HFFc6 (cell line): ENCODE data around the gene GGA1. TPM values are rescaled to one million over a fixed set of nuclear protein-coding genes. Genes with fewer than 3 reads are reported as not detected.
A peak's percentile ranks its signal among the peaks of the same experiment; 100 is the strongest.

Experiments used
- DNase-seq: peaks from one replicate; pipeline ENCODE4 v3.0.0-alpha.2; 2018
- H3K27ac Mint-ChIP-seq: 2 replicates; pipeline ENCODE4 v1.8.0; 2020; ENCODE audit warnings: mild to moderate bottlenecking, mixed read lengths
- H3K27me3 Mint-ChIP-seq: 2 replicates; pipeline ENCODE4 v1.8.0; 2021; ENCODE audit warnings: mild to moderate bottlenecking, moderate library complexity, mixed read lengths; ENCODE audit not compliant: insufficient read depth
- H3K36me3 Mint-ChIP-seq: 2 replicates; pipeline ENCODE4 v1.8.0; 2021; ENCODE audit warnings: low read depth, mixed read lengths
- H3K4me1 Mint-ChIP-seq: 2 replicates; pipeline ENCODE4 v1.8.0; 2020; ENCODE audit warnings: low read depth, mixed read lengths
- H3K4me3 Mint-ChIP-seq: 2 replicates; pipeline ENCODE4 v1.8.0; 2020; ENCODE audit warnings: mild to moderate bottlenecking, moderate library complexity, mixed read lengths
- H3K9me3 Mint-ChIP-seq: 2 replicates; pipeline ENCODE4 v1.8.0; 2020; ENCODE audit warnings: mild to moderate bottlenecking, mixed read lengths
- total RNA-seq, 6 experiments: library from RNA; stranded (reverse); fragmentation: NEBNext Ultra II Directional; extraction: Animal tissue kit (Norgen Biotek cat#: 25700); gene quantifications; 2 replicates in 1 of 6; 3 replicates in 5 of 6; pipeline ENCODE4 v1.2.3, GENCODE V29; 2021
- TF ChIP-seq, protein P1 (sequence below): fragments of 200-600 bp; sonication (generic); IDR thresholded peaks from 2 replicates; pipeline ENCODE4 v1.5.0; 2021; ENCODE audit warnings: antibody characterized with exemption, mild to moderate bottlenecking

GGA1 gene
- total RNA-seq, 6 experiments from 2014 or later: 37.5 to 45.4 (median 41.5) TPM

- DNase-seq: peak; percentile 70
- no peaks in the 10 kb centered on the region for H3K9me3 Mint-ChIP-seq
- H3K27me3 Mint-ChIP-seq: peaks cover 21% of the 10 kb centered on the region
- peaks cover 27% of the 10 kb centered on the region for H3K36me3 Mint-ChIP-seq
- TF ChIP-seq, protein P1, sequence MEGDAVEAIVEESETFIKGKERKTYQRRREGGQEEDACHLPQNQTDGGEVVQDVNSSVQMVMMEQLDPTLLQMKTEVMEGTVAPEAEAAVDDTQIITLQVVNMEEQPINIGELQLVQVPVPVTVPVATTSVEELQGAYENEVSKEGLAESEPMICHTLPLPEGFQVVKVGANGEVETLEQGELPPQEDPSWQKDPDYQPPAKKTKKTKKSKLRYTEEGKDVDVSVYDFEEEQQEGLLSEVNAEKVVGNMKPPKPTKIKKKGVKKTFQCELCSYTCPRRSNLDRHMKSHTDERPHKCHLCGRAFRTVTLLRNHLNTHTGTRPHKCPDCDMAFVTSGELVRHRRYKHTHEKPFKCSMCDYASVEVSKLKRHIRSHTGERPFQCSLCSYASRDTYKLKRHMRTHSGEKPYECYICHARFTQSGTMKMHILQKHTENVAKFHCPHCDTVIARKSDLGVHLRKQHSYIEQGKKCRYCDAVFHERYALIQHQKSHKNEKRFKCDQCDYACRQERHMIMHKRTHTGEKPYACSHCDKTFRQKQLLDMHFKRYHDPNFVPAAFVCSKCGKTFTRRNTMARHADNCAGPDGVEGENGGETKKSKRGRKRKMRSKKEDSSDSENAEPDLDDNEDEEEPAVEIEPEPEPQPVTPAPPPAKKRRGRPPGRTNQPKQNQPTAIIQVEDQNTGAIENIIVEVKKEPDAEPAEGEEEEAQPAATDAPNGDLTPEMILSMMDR: no peak
- H3K27ac Mint-ChIP-seq: peak overlapping the region; percentile 94
- H3K4me3 Mint-ChIP-seq: peak overlapping the region; percentile 12; the same call in 1 of the 2 replicates
- peaks cover 36% of the 10 kb centered on the region for H3K4me1 Mint-ChIP-seq
Observed at GRCh38 chr22:37681001-37681424, 72.4 kb downstream of the GGA1 start.

- Mint-ChIP-seq H3K9me3 (no peaks in the 10 kb centered on the region), H3K4me3 (peak overlapping the region; percentile 12; the same call in 1 of the 2 replicates), H3K4me1 (peaks cover 39% of the 10 kb centered on the region), H3K27me3 (peaks cover 19% of the 10 kb centered on the region), H3K36me3 (peaks cover 23% of the 10 kb centered on the region), H3K27ac (peak overlapping the region; percentile 94)
- peak; percentile 75 for DNase-seq
- TF ChIP-seq, protein P1: peak; percentile 94
Observed at GRCh38 chr22:37681556-37682049, 73.0 kb downstream of the GGA1 start.

Other genes starting within 250 kb of the GGA1 start
- 1 to 10 TPM; 1.2 to 5.8 (median 1.4) TPM for gene ELFN2, start 181.4 kb upstream of the GGA1 start, total RNA-seq
- not detected for gene MFNG, start 122.5 kb upstream of the GGA1 start, total RNA-seq
- gene CARD10, start 89.4 kb upstream of the GGA1 start, total RNA-seq: 1 to 10 TPM; 4.4 to 5.6 (median 4.8) TPM
- 100 to 1,000 TPM in 3 of 6 experiments, 10 to 100 TPM in 3; 88.3 to 104 (median 97.2) TPM for gene CDC42EP1, start 48.4 kb upstream of the GGA1 start, total RNA-seq
- not detected for gene LGALS2, start 28.7 kb upstream of the GGA1 start, total RNA-seq
- gene SH3BP1, start 30.8 kb downstream of the GGA1 start, total RNA-seq: 10 to 100 TPM; 15.9 to 26.3 (median 23.0) TPM
- 10 to 100 TPM; 15.3 to 24.5 (median 18.4) TPM for gene PDXP, start 49.9 kb downstream of the GGA1 start, total RNA-seq
- gene LGALS1, start 66.8 kb downstream of the GGA1 start, total RNA-seq: 1,000 to 10,000 TPM; 5,326 to 7,192 (median 6,673) TPM
- 10 to 100 TPM; 17.7 to 29.6 (median 26.9) TPM for gene NOL12, start 77.5 kb downstream of the GGA1 start, total RNA-seq
- gene TRIOBP, start 88.2 kb downstream of the GGA1 start, total RNA-seq: 10 to 100 TPM; 74.3 to 92.5 (median 91.6) TPM
- gene GCAT, start 199.1 kb downstream of the GGA1 start, total RNA-seq: 10 to 100 TPM; 27.6 to 42.3 (median 29.2) TPM
- gene GALR3, start 214.5 kb downstream of the GGA1 start, total RNA-seq: not detected
- 10 to 100 TPM; 18.3 to 25.4 (median 20.9) TPM for gene ANKRD54, start 235.5 kb downstream of the GGA1 start, total RNA-seq
- gene EIF3L, start 240.6 kb downstream of the GGA1 start, total RNA-seq: 100 to 1,000 TPM; 306 to 371 (median 357) TPM